Gastrocnemius medialis (tissue), 4 donors: Measurements from ENCODE around the gene SDF2. TPM values are rescaled to one million over a fixed set of nuclear protein-coding genes. Genes with fewer than 3 reads are reported as not detected.
A peak's percentile ranks its signal among the peaks of the same experiment; 100 is the strongest.
"Not testable (repeated sequence)": the region's sequence is repeated elsewhere in the genome, so short reads cannot be mapped to it uniquely, and the experiment has no call there.

Experiments used
- ATAC-seq, 2 donors: fragments of 150-250 bp; one replicate each; pipeline ENCODE4 v1.9.1; 2016
- DNase-seq, 2 donors: peaks; one replicate each; pipeline ENCODE4 v3.0.0-alpha.2; 2019
- H3K27ac ChIP-seq, 4 donors: fragments of 200-600 bp; sonication (generic); 1 replicate in 1 of 4; 2 replicates in 3 of 4; pipeline ENCODE4 v1.5.1; 2016 to 2018; ENCODE audit warnings: mild to moderate bottlenecking in 2 of 4, moderate library complexity in 1 of 4
- H3K27me3 ChIP-seq, 3 donors: fragments of 200-600 bp; sonication (generic) in 2 of 3; 1 replicate in 1 of 3; 2 replicates in 2 of 3; pipeline versions ENCODE4 v1.5.1 to v1.6.0; 2016 to 2019; ENCODE audit warnings: mild to moderate bottlenecking in 1 of 3, moderate library complexity in 1 of 3
- H3K36me3 ChIP-seq, 2 donors: fragments of 200-600 bp; sonication (generic) in 1 of 2; one replicate each; pipeline ENCODE4 v1.5.1; 2017 to 2018
- H3K4me1 ChIP-seq, 2 donors: fragments of 200-600 bp; sonication (generic) in 1 of 2; one replicate each; pipeline ENCODE4 v1.5.1; 2016 to 2017; ENCODE audit warnings: mild to moderate bottlenecking in 2 of 2
- H3K4me3 ChIP-seq, 4 donors: fragments of 200-600 bp; sonication (generic) in 3 of 4; 1 replicate in 1 of 4; 2 replicates in 3 of 4; pipeline ENCODE4 v1.5.1; 2016 to 2019; ENCODE audit warnings: mild to moderate bottlenecking in 2 of 4
- H3K9me3 ChIP-seq, 3 donors: fragments of 200-600 bp; sonication (generic) in 2 of 3; 1 replicate in 1 of 3; 2 replicates in 2 of 3; pipeline ENCODE4 v1.5.1; 2016 to 2019
- CTCF ChIP-seq, 5 experiments: fragments of 450-650 bp in 3 of 5; fragments of 200-600 bp in 2 of 5; sonication (generic) in 2 of 5; IDR thresholded peaks in 4 of 5; conservative IDR thresholded peaks in 1 of 5; 1 replicate in 4 of 5; 2 replicates in 1 of 5; pipeline ENCODE4 v1.5.1; 2016 to 2019; ENCODE audit warnings: antibody characterized with exemption in 5 of 5, mild to moderate bottlenecking in 3 of 5, moderate library complexity in 3 of 5
- POLR2A ChIP-seq, 2 donors: fragments of 450-650 bp; IDR thresholded peaks; one replicate each; pipeline ENCODE4 v1.6.1; 2017; ENCODE audit warnings: antibody characterized with exemption in 2 of 2, mild to moderate bottlenecking in 2 of 2, moderate library complexity in 2 of 2
- in situ Hi-C, 4 donors: fragments of 200-750 bp; cut with MboI; loops; one replicate each; pipeline versions ENCODE4 v1.15.0 to v1.8.0; 2017; ENCODE audit warnings: low sequenced_read_pairs in 4 of 4
- intact Hi-C: fragments of 100-400 bp; cut with DNase I; formaldehyde crosslinking; loops from one replicate; pipeline ENCODE4 v1.15.1; 2023; ENCODE audit warnings: low total_unique reads
- total RNA-seq, 4 donors: library from RNA; depleted of rRNA; stranded (reverse); fragments of >200 nt; gene quantifications; one replicate each; pipeline versions ENCODE4 v1.1.0 to v1.2.3, GENCODE V29; 2016

Gene SDF2
- total RNA-seq, 4 donors from 2014 or later, result 23.6 to 36.4 (median 28.4) TPM

- Histone ChIP-seq H3K9me3 (no peaks in the 10 kb centered on the region), H3K4me3 (no peak overlapping the region), H3K36me3 (peaks cover 0 to 39% of the 10 kb centered on the region in 2 donors), H3K4me1 (no peaks in the 10 kb centered on the region), H3K27ac (no peak overlapping the region), H3K27me3 (no peaks in the 10 kb centered on the region)
- ATAC-seq (no peak), DNase-seq (no peak)
- intact Hi-C loops (loop anchor here (10.0 kb wide), 1 partner anchor 376 kb away; no protein-coding TSS in a partner anchor), in situ Hi-C loops (loop anchor here in 1 of 4 donors (10.0 kb wide), 1 partner anchor 116 kb away; no protein-coding TSS in a partner anchor)
- TF ChIP-seq CTCF (IDR thresholded peaks at IDR 0.05 in 4 of 5, conservative IDR thresholded peaks at IDR 0.05 in 1 of 5), result no peak
- TF ChIP-seq POLR2A (IDR thresholded peaks at IDR 0.05), result no peak
Observed at GRCh38 chr17:28610376-28610775, 51.3 kb downstream of the SDF2 start.

- DNase-seq, H3K36me3 ChIP-seq, H3K4me3 ChIP-seq, H3K27me3 ChIP-seq, H3K9me3 ChIP-seq, ATAC-seq, intact Hi-C loops, in situ Hi-C loops, H3K27ac ChIP-seq, H3K4me1 ChIP-seq: not testable (repeated sequence)
Observed at GRCh38 chr17:28604031-28604430, 57.7 kb downstream of the SDF2 start.

- Histone ChIP-seq H3K9me3 (no peaks in the 10 kb centered on the region), H3K27ac (peak overlapping the region; percentile 81 to 86 (median 85)), H3K4me1 (peaks cover 5% of the 10 kb centered on the region in 2 donors), H3K27me3 (no peaks in the 10 kb centered on the region), H3K36me3 (no peaks in the 10 kb centered on the region), H3K4me3 (peak overlapping the region; percentile 51 to 69 (median 66))
- ATAC-seq, result peak; percentile 73 to 74
- TF ChIP-seq POLR2A (IDR thresholded peaks at IDR 0.05) (no peak), CTCF (IDR thresholded peaks at IDR 0.05 in 4 of 5, conservative IDR thresholded peaks at IDR 0.05 in 1 of 5) (no peak)
- in situ Hi-C loops, result no loop called here
- DNase-seq, result peak in 1 of 2 donors; percentile 43
- intact Hi-C loops, result loop anchor here (2.0 kb wide), 1 partner anchor 47 kb away; the partner anchor contains the start of gene UNC119
Observed at GRCh38 chr17:28599311-28600184, 62.2 kb downstream of the SDF2 start.

- in situ Hi-C loops, result no loop called here
- intact Hi-C loops, result loop anchor here (2.0 kb wide), 1 partner anchor 46 kb away; the partner anchor contains the start of gene UNC119
- ATAC-seq (peak; percentile 94), DNase-seq (peak; percentile 84 to 88)
- Histone ChIP-seq H3K9me3 (no peaks in the 10 kb centered on the region), H3K4me3 (peak within 1 kb of the TSS; percentile 51 to 69 (median 66)), H3K27ac (peak within 1 kb of the TSS; percentile 81 to 86 (median 85)), H3K36me3 (no peaks in the 10 kb centered on the region), H3K27me3 (no peaks in the 10 kb centered on the region), H3K4me1 (peaks cover 5% of the 10 kb centered on the region in 2 donors)
- no peak for TF ChIP-seq CTCF (IDR thresholded peaks at IDR 0.05 in 4 of 5, conservative IDR thresholded peaks at IDR 0.05 in 1 of 5)
- TF ChIP-seq POLR2A (IDR thresholded peaks at IDR 0.05), result peak; percentile 77 to 85
Observed at GRCh38 chr17:28598799-28599310, 62.9 kb downstream of the SDF2 start, which contains the start of gene SPAG5. Gene SPAG5 (minus strand): TSS chr17:28599025. CDS start chr17:28598946, 79 bp downstream.

GRCh38 chr17:28598389-28598788 lies 63.3 kb downstream of the SDF2 start:
- DNase-seq (no peak), ATAC-seq (no peak)
- H3K27me3 ChIP-seq, result no peaks in the 10 kb centered on the region
- no peaks in the 10 kb centered on the region for H3K36me3 ChIP-seq
- H3K9me3 ChIP-seq, result no peaks in the 10 kb centered on the region
- peak overlapping the region in 1 of 4 donors; percentile 84 for H3K27ac ChIP-seq
- H3K4me1 ChIP-seq, result peaks cover 5% of the 10 kb centered on the region in 2 donors
- intact Hi-C loops (loop anchor here (2.0 kb wide), 1 partner anchor 46 kb away; the partner anchor contains the start of gene UNC119), in situ Hi-C loops (no loop called here)
- H3K4me3 ChIP-seq, result peak overlapping the region; percentile 51 to 69 (median 66)
- TF ChIP-seq CTCF (IDR thresholded peaks at IDR 0.05 in 4 of 5, conservative IDR thresholded peaks at IDR 0.05 in 1 of 5) (no peak), POLR2A (IDR thresholded peaks at IDR 0.05) (no peak)
